GM18511 (cell line): ENCODE results near the gene HYAL2.
A peak's percentile ranks its signal among the peaks of the same experiment; 100 is the strongest.
"Not testable (repeated sequence)": the region's sequence is repeated elsewhere in the genome, so short reads cannot be mapped to it uniquely, and the experiment has no call there.

ENCODE experiments used
- ATAC-seq: cut with Tn5 transposase; IDR thresholded peaks from one replicate; pipeline ENCODE4 v1.9.1; 2021; ENCODE audit warnings: mild to moderate bottlenecking, moderate library complexity; ENCODE audit not compliant: unreplicated experiment

Gene HYAL2

GRCh38 chr3:50293079-50293801, 29.3 kb downstream of the HYAL2 start:
- ATAC-seq = no peak

GRCh38 chr3:50292159-50293078, 30.1 kb downstream of the HYAL2 start, which contains the start of gene IFRD2:
TSS of gene IFRD2 (minus strand) at chr3:50292429. CDS start at chr3:50292274, 155 bp downstream.
- ATAC-seq = peak; percentile 97

- no peak for ATAC-seq
Measured at GRCh38 chr3:50290161-50290641, 32.3 kb downstream of the HYAL2 start.

- no peak for ATAC-seq
Measured at GRCh38 chr3:50289130-50289529, 33.4 kb downstream of the HYAL2 start.

- ATAC-seq = no peak
Measured at GRCh38 chr3:50288387-50289007, 34.0 kb downstream of the HYAL2 start.

GRCh38 chr3:50287262-50287661, 35.3 kb downstream of the HYAL2 start:
- no peak for ATAC-seq

GRCh38 chr3:50286322-50287227, 36.0 kb downstream of the HYAL2 start:
- ATAC-seq = no peak

- ATAC-seq = not testable (repeated sequence)
Measured at GRCh38 chr3:50284121-50284520, 38.4 kb downstream of the HYAL2 start.

- ATAC-seq = no peak
Measured at GRCh38 chr3:50279255-50280016, 43.1 kb downstream of the HYAL2 start.

- ATAC-seq = no peak
Measured at GRCh38 chr3:50278880-50279224, 43.7 kb downstream of the HYAL2 start, which contains the start of gene LSMEM2. TSS of gene LSMEM2 (plus strand) at chr3:50279087. CDS start at chr3:50279114, 27 bp downstream.

- no peak for ATAC-seq
Measured at GRCh38 chr3:50278123-50278879, 44.2 kb downstream of the HYAL2 start.

- no peak for ATAC-seq
Measured at GRCh38 chr3:50276762-50277101, 45.8 kb downstream of the HYAL2 start.

GRCh38 chr3:50275996-50276761, 46.4 kb downstream of the HYAL2 start:
- ATAC-seq = no peak

GRCh38 chr3:50275141-50275995, 47.2 kb downstream of the HYAL2 start:
- ATAC-seq = no peak

GRCh38 chr3:50274371-50275104, 48.0 kb downstream of the HYAL2 start:
- ATAC-seq = no peak

- no peak for ATAC-seq
Measured at GRCh38 chr3:50273689-50274065, 48.9 kb downstream of the HYAL2 start.
